Skin epidermis (tissue), 12 donors: ENCODE measurements around the gene LDLRAD4.

Source experiments
- H3K27ac ChIP-seq, 21 experiments: fragments of 200-600 bp; sonication (generic) in 11 of 21; one replicate each; pipeline ENCODE4 v1.5.0; 2020; ENCODE audit warnings: mild to moderate bottlenecking in 3 of 21, inconsistent platforms in 2 of 21, moderate library complexity in 2 of 21
- H3K4me3 ChIP-seq, 7 experiments: fragments of 200-600 bp; sonication (generic) in 2 of 7; one replicate each; pipeline ENCODE4 v1.5.0; 2020; ENCODE audit warnings: inconsistent platforms in 2 of 7, mild to moderate bottlenecking in 2 of 7, moderate library complexity in 1 of 7

LDLRAD4 gene

GRCh38 chr18:13223311-13224143 lies 5.0 kb downstream of the LDLRAD4 start:
- peak overlapping the region in 18 of 21 experiments; percentile 15 to 76 (median 59) for H3K27ac ChIP-seq
- H3K4me3 ChIP-seq = no peak overlapping the region

DNA sequence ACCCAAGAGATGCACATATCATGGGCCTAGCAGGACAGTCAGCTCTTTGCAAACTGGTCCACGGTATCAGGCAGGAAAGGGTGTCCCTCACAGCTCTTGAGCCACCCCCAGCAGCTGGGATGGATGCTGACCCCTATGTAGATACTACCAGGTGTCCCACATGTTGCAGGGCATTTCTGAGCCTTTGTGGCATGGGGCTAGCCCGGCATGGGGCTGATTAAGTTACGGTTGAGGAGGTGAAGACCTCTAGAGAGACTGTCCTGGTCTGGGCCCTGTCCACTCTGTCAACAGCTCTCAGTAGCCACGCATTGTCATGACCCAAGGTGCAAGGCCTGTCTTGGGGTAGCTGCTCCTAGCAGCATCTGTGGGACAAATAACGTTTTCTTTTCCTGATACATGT lies 6.7 kb downstream of the LDLRAD4 start:
- Histone ChIP-seq H3K27ac (no peak overlapping the region), H3K4me3 (no peak overlapping the region)

GRCh38 chr18:13226533-13227144 lies 8.1 kb downstream of the LDLRAD4 start:
- no peak overlapping the region for H3K4me3 ChIP-seq

DNA sequence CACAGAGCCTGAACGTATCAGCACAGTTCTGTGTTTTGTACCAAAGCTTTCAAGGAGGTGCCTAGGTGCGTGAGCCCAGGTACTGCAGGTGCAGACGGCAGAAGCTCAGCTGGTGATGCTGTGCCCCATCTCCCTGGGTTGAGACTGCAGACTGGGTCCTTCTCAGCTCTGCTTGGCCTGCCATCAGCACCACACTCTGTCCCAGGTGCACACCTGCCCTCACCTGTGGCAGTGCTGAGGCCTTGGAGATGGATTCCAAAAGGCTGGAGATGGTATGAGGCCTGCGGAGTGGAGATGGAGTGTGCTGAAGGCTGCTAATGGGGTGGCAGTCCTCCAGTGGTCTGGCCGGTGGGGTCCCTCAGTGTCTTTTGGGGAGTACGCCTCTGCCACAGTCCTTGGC lies 9.3 kb downstream of the LDLRAD4 start:
- Histone ChIP-seq H3K27ac (no peak overlapping the region), H3K4me3 (no peak overlapping the region)

More at GRCh38 chr18:13226533-13227144, 8.1 kb downstream of the LDLRAD4 start:
- H3K27ac ChIP-seq = no peak overlapping the region

DNA sequence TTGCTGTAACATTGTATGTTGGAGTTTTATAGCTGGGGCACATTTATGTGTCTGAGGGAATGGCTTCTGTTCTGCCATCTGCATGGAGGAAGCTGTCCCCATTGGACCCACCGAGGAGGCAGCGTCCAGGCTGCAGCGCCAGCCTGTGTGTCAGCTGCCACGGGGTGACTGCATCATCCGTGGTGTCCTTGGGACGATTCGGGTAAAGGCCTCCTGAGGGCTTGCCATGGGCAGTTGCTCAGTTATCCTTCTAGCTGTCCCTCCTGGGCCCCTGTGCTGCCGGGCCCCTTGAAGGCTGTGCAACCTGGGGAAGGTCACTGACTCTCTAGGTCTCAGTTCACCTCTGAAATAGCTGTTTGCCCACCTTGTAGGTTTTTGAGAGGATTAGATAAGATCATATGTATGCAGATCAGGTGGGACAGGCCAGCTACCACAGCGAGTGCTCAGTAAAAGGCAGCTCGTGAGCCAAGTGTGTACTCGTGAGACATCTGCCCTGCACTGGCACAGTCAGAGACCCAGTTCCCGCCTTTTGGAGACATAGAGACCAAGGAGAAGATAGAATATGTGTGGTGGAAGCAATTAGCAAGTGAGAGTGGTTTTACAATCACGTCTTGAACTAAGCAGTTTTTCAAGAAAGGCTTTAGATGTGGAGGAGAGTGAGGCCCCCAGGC lies 10.6 kb downstream of the LDLRAD4 start:
- H3K4me3 ChIP-seq = no peak overlapping the region
- no peak overlapping the region for H3K27ac ChIP-seq

DNA sequence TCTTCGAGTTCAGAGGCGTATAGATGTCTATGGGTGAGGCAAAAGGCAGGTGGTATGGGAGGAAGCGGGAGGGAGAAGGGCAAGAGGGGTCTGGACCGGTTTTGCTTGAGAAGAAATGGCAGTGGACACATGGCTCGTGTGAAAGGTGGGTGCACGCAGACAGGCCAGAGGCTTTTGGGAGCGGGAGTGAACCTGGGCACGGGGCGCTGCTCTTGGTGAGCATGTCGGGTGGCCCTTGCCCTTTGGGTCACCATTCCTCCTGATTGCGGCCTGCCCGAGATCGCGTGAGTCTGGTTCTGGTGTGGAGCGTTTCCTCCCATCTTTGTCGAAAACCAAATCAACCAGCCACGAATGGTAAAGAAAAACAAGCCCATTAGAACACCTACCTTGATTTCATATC lies 12.6 kb downstream of the LDLRAD4 start:
- H3K27ac ChIP-seq = no peak overlapping the region
- no peak overlapping the region for H3K4me3 ChIP-seq

GRCh38 chr18:13232086-13232917 lies 13.7 kb downstream of the LDLRAD4 start:
- H3K4me3 ChIP-seq = no peak overlapping the region
- H3K27ac ChIP-seq = no peak overlapping the region

DNA sequence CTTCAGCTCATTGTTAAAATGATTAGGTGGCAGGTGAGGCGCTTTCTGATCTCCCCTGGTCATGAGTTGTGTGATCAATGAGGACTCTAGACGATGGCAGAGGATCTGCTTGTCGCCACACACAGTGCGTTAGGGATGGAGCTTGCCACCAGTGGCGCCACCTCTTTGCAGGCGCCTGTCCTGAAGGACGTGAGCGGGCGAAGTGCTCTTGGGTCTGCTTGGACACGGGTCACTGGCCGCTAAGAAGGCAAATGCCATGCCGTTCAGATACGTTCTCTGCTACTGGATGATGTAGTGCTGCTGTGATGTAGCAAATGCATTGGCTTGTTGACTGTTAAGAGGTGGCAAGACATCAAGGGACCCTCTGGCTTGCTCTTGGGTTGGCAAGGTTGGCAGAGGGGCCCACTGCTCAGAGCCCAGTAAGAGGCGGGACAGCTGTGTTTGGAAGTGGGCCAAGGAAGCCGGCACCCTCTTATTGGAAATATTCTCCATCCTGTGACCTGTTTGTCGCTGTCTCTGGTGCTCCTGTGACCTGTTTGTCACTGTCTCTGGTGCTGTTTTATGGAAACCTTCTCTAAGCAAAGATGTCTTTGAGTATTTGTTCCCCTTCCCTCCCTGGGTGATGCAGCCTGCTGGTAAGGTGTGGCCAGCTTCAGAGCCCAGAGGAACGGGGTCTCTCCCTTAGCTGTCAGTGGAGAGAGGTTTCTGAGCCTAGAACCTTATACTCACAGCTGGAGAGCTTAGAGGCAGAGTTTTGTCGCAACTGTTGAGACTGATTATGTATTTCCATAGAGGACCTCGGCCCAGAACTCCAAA lies 14.6 kb downstream of the LDLRAD4 start:
- H3K27ac ChIP-seq = peak overlapping the region in 1 of 21 experiments; percentile 6
- no peak overlapping the region for H3K4me3 ChIP-seq

DNA sequence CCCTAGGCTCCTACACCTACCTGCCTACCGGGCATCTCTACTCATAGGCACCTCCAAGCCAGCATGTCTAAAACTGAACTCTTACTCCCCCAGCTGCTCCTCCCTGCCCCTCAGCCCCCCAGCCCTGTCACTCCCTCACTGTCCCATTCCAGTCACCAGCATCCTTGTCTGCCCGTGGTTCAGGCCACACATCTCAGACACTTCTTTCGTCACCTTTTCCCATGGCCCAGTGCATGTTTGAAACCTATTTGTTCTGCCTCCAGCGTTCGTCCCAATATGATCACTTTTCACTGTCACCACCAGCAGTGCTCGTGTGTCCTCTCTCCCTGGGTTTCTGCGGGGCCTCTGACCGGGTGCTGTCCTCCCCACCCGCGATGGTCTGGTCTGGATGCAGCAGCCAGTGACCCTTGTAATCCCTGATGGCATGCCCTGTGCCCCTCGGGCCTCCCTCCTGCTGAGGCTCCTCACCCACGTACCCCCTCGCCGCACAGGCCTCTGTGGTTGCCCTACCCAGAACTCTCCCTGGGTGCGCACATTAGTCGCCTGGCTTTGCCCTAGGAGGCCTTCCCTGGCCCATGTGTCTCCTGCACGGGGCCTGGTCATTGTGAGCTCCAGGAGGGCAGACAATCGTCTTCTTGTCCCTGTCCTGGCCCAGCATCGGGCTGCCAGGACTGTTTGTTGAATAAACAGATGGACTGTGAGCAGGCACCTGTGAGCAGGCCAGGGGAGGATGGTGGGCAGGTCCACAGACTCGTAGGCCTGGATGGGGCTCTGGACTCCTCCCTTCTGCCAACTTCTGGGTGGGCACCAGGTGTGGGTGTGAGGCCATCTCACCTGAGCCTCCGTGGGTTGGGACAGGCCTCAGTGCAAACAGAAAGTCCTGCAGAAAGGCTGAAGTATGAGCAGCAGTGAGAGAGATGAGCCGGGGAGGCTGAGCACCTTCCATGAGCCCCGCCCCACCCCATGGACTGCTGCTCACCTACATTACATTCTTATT lies 15.5 kb downstream of the LDLRAD4 start:
- H3K4me3 ChIP-seq = no peak overlapping the region
- peak overlapping the region in 2 of 21 experiments; percentile 38 to 60 for H3K27ac ChIP-seq

- Histone ChIP-seq H3K4me3 (no peak overlapping the region), H3K27ac (peak overlapping the region in 3 of 21 experiments; percentile 21 to 35 (median 26))
These were observed 16.9 kb downstream of the LDLRAD4 start for GRCh38 chr18:13235421-13235831.

GRCh38 chr18:13235981-13236380 lies 17.4 kb downstream of the LDLRAD4 start:
- no peak overlapping the region for H3K27ac ChIP-seq
- no peak overlapping the region for H3K4me3 ChIP-seq

GRCh38 chr18:13236411-13236810 lies 17.9 kb downstream of the LDLRAD4 start:
- no peak overlapping the region for H3K4me3 ChIP-seq
- H3K27ac ChIP-seq = peak overlapping the region in 2 of 21 experiments; percentile 39 to 40

DNA sequence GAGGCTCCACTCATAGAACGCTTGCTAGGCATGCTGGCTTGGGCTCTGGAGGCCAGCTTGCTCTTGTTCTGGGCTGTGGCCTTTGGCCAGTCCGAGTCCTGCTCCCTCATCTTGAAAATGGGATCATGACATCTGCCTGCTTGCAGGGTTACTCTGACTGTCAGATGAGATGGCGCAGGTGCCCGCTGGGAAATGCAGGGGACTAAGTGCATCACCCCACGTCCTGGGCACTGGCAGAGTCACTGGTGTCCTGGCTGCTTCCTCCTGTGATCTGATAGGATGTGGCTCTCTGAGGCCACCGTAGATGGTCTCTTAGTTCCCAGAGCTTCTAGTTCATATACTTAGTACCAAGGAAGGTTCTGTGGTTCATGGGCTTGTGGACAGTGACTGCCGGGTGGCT lies 18.5 kb downstream of the LDLRAD4 start:
- Histone ChIP-seq H3K27ac (no peak overlapping the region), H3K4me3 (no peak overlapping the region)

GRCh38 chr18:13237641-13238040 lies 19.1 kb downstream of the LDLRAD4 start:
- no peak overlapping the region for H3K27ac ChIP-seq
- no peak overlapping the region for H3K4me3 ChIP-seq

DNA sequence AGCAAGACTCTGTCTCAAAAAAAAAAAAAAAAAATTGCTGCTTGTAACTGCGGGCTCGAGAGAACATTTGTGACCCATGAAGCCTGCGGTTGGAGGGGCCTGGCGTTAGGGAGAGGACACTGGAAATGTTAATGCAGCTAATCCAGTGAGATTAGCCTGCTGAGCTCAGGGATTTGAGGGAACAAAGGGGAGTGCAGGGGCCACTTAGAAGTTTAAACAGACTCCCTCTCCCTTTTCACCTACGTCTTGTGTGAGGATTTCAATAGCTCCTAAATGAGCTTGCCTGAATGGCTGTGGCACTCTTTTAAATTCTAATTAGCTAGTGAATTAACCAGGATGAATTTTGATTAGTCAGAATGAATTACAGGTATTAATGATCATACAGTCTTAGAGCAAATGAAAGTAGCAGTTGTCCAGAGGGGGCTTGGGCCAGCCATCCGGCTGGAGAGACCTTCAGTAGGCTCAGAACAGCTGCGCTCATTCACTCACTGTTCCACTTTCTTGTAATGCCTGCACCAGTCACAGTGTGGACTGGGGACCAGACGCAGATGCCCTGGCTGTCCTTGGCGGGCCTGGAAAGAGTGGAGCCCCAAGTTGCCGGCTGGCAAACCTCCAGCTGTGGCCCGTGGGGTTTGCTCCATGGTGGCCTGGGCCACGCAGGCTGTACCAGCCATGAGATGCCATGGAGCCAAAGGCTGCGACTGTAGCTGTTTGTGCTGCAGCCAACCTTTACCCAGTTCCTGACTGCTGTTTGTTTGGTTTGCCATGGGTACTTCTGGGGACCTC lies 20.8 kb downstream of the LDLRAD4 start:
- Histone ChIP-seq H3K4me3 (no peak overlapping the region), H3K27ac (no peak overlapping the region)

DNA sequence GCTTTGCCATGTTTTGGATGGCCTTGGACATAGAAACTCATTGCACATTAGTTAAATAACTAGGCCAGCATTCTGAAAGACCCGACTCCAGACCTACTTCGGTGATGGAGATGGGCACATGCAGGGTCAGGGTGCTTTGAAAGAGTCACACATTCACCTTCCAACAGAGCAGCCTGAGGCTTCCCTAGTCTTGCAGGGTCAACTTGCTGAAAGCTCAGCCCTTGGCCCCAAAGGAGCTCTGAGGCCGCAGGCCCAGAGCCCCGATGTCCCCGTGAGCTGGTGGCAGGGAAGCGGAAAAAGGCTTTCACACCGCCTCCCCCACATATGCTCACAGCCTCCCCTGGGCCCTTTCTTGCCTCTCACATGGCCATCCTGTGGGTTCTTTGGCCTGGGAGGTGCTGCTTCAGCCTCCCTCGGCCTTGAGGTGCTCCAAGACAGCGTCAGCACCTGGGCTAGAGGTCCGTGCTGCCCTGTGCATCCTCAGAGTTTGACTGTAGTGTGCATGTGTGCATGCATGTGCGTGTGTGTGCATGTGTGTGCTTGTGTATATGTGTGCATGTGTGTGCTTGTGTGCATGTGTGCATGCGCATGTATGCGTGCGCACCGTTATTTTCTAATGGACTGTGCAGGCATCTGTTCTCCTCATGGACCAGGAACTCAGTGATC lies 21.6 kb downstream of the LDLRAD4 start:
- no peak overlapping the region for H3K4me3 ChIP-seq
- no peak overlapping the region for H3K27ac ChIP-seq
